H1 (cell line): ENCODE measurements around the gene ARHGDIB. TPM values are rescaled to one million over a fixed set of nuclear protein-coding genes. Genes with fewer than 3 reads are reported as not detected.

Experiments
- CTCF ChIA-PET: fragments of 300-600 bp; sonication (Branson Sonifier 250); formaldehyde crosslinking; loops from one replicate; lab custom pipeline; 2021; ENCODE audit not compliant: partially characterized antibody; lab: Charles Lee
- POLR2A ChIA-PET: fragments of 300-600 bp; sonication (Branson Sonifier 250); formaldehyde crosslinking; loops from one replicate; lab custom pipeline; 2021; ENCODE audit warnings: inconsistent platforms; ENCODE audit not compliant: partially characterized antibody; lab: Charles Lee
- DNase-seq, 2 experiments: peaks; one replicate each; pipeline versions ENCODE4 v3.0.0 to v3.0.0-alpha.2; 2010 to 2022; ENCODE audit warnings: low spot score in 2 of 2, low read depth in 1 of 2, mixed read lengths in 1 of 2
- FAIRE-seq: peaks from 2 replicates; lab custom pipeline; 2011; peaks lifted over from hg19 to GRCh38; lab: Jason Lieb, UNC
- H2AFZ ChIP-seq: 2 replicates; pipeline ENCODE4 v1.8.1; 2012; ENCODE audit warnings: low read length, inconsistent platforms
- H2AK5ac ChIP-seq: 2 replicates; pipeline ENCODE4 v1.6.1; 2013; ENCODE audit warnings: low read depth, low read length
- H2BK120ac ChIP-seq: replicated peaks from 2 replicates; pipeline ENCODE3; 2013; ENCODE audit warnings: low read depth, low read length, inconsistent platforms
- H2BK12ac ChIP-seq: 2 replicates; pipeline ENCODE4 v1.6.1; 2013; ENCODE audit warnings: low read depth, low read length
- H2BK15ac ChIP-seq: 2 replicates; pipeline ENCODE4 v1.6.1; 2013; ENCODE audit warnings: low read length
- H2BK20ac ChIP-seq: 2 replicates; pipeline ENCODE4 v1.6.1; 2013; ENCODE audit warnings: low read length
- H2BK5ac ChIP-seq: 2 replicates; pipeline ENCODE4 v1.6.1; 2013; ENCODE audit warnings: low read depth, low read length
- H3K14ac ChIP-seq: 2 replicates; pipeline ENCODE4 v1.6.1; 2013; ENCODE audit warnings: inconsistent platforms; ENCODE audit not compliant: insufficient read length
- H3K18ac ChIP-seq: 2 replicates; pipeline ENCODE4 v1.6.1; 2013; ENCODE audit warnings: low read length; ENCODE audit errors: extremely low read depth
- H3K23ac ChIP-seq: 2 replicates; pipeline ENCODE4 v1.6.1; 2013; ENCODE audit warnings: inconsistent platforms; ENCODE audit not compliant: insufficient read length
- H3K23me2 ChIP-seq: 2 replicates; pipeline ENCODE4 v1.6.1; 2013; ENCODE audit warnings: low read depth, low read length
- H3K27ac ChIP-seq: 2 replicates; pipeline ENCODE4 v1.6.1; 2011; ENCODE audit warnings: low read depth, low read length, inconsistent platforms
- H3K27me3 ChIP-seq, 4 experiments: replicated peaks in 1 of 4; 1 replicate in 1 of 4; 2 replicates in 3 of 4; pipeline versions ENCODE4 v1.6.1 to v1.8.1; 2011 to 2013; ENCODE audit warnings: low read length in 3 of 4, mild to moderate bottlenecking in 3 of 4, inconsistent platforms in 2 of 4, mixed read lengths in 2 of 4, moderate library complexity in 1 of 4; ENCODE audit not compliant: control insufficient read depth in 3 of 4, insufficient read depth in 3 of 4; ENCODE audit errors: extremely low read depth in 1 of 4
- H3K36me3 ChIP-seq, 4 experiments: 2 replicates each; pipeline versions ENCODE4 v1.6.1 to v1.8.1; 2011 to 2013; ENCODE audit warnings: mild to moderate bottlenecking in 4 of 4, low read length in 3 of 4, moderate library complexity in 2 of 4, control low read depth in 1 of 4, inconsistent platforms in 1 of 4; ENCODE audit not compliant: insufficient read depth in 4 of 4, control insufficient read depth in 2 of 4
- H3K4ac ChIP-seq: replicated peaks from 2 replicates; pipeline ENCODE3; 2013; ENCODE audit warnings: low read length, low read depth, mixed read lengths, inconsistent platforms; ENCODE audit not compliant: insufficient read length
- H3K4me1 ChIP-seq, 4 experiments: replicated peaks in 1 of 4; 1 replicate in 1 of 4; 2 replicates in 3 of 4; pipeline versions ENCODE4 v1.6.1 to v1.8.1; 2011 to 2013; ENCODE audit warnings: low read length in 3 of 4, inconsistent platforms in 2 of 4, mixed read lengths in 1 of 4; ENCODE audit not compliant: insufficient read depth in 4 of 4, control insufficient read depth in 3 of 4
- H3K4me2 ChIP-seq, 2 experiments: 2 replicates each; pipeline versions ENCODE4 v1.6.1 to v1.8.1; 2011 to 2013; ENCODE audit warnings: low read depth in 2 of 2, low read length in 2 of 2, control low read depth in 1 of 2, inconsistent platforms in 1 of 2, mild to moderate bottlenecking in 1 of 2; ENCODE audit not compliant: insufficient read depth in 1 of 2
- H3K4me3 ChIP-seq, 4 experiments: fragments of 200-600, 300-600 bp in 1 of 4; sonication (generic), shearing (Covaris generic), sonication (Bioruptor Twin) in 1 of 4; 2 replicates each; pipeline versions ENCODE4 v1.5.1 to v1.8.1; 2011 to 2016; ENCODE audit warnings: low read length in 4 of 4, low read depth in 3 of 4, control low read depth in 2 of 4, inconsistent platforms in 2 of 4, mild to moderate bottlenecking in 2 of 4, mixed read lengths in 1 of 4, moderate library complexity in 1 of 4; ENCODE audit not compliant: insufficient read depth in 2 of 4; ENCODE audit errors: extremely low read depth in 1 of 4
- H3K56ac ChIP-seq: replicated peaks from 2 replicates; pipeline ENCODE3; 2013; ENCODE audit warnings: low read depth, mild to moderate bottlenecking, mixed read lengths, low read length, inconsistent platforms; ENCODE audit not compliant: insufficient read length
- H3K79me1 ChIP-seq: 2 replicates; pipeline ENCODE4 v1.6.1; 2013; ENCODE audit warnings: low read depth, low read length, control low read depth
- H3K79me2 ChIP-seq, 2 experiments: 2 replicates each; pipeline versions ENCODE4 v1.6.1 to v1.8.1; 2012 to 2013; ENCODE audit warnings: low read length in 2 of 2, mild to moderate bottlenecking in 2 of 2, inconsistent platforms in 1 of 2; ENCODE audit not compliant: insufficient read depth in 2 of 2, control insufficient read depth in 1 of 2
- H3K9ac ChIP-seq, 4 experiments: replicated peaks in 1 of 4; 1 replicate in 1 of 4; 2 replicates in 3 of 4; pipeline versions ENCODE4 v1.6.1 to v1.8.1; 2011 to 2013; ENCODE audit warnings: low read depth in 3 of 4, low read length in 3 of 4, control low read depth in 2 of 4, mild to moderate bottlenecking in 2 of 4, moderate library complexity in 2 of 4, inconsistent platforms in 1 of 4; ENCODE audit errors: extremely low read depth in 1 of 4
- H3K9me3 ChIP-seq, 2 experiments: 2 replicates each; pipeline versions ENCODE4 v1.6.1 to v1.8.1; 2012 to 2013; ENCODE audit warnings: mild to moderate bottlenecking in 2 of 2, moderate library complexity in 2 of 2, control low read depth in 1 of 2, inconsistent platforms in 1 of 2, low read depth in 1 of 2, low read length in 1 of 2, mixed read lengths in 1 of 2; ENCODE audit not compliant: insufficient read depth in 2 of 2
- H4K20me1 ChIP-seq, 2 experiments: replicated peaks in 1 of 2; 2 replicates each; pipeline versions ENCODE3 to v1.8.1; 2011 to 2013; ENCODE audit warnings: inconsistent platforms in 2 of 2, low read length in 2 of 2, mild to moderate bottlenecking in 1 of 2; ENCODE audit not compliant: insufficient read depth in 2 of 2, control insufficient read depth in 1 of 2
- H4K5ac ChIP-seq: 2 replicates; pipeline ENCODE4 v1.6.1; 2013; ENCODE audit warnings: low read length, low read depth, mixed read lengths, inconsistent platforms; ENCODE audit not compliant: insufficient read length
- H4K8ac ChIP-seq: 2 replicates; pipeline ENCODE4 v1.8.0; 2013; ENCODE audit warnings: mild to moderate bottlenecking, moderate library complexity, low read length, inconsistent platforms; ENCODE audit not compliant: insufficient read depth; ENCODE audit errors: extremely low read depth
- H4K91ac ChIP-seq: replicated peaks from 2 replicates; pipeline ENCODE3; 2013; ENCODE audit warnings: low read length, mixed read lengths, inconsistent platforms; ENCODE audit not compliant: insufficient read length
- BACH1 ChIP-seq: IDR thresholded peaks from 2 replicates; pipeline ENCODE4 v1.6.1; 2012; ENCODE audit warnings: low read length, improper control_type of control experiment
- CEBPB ChIP-seq: IDR thresholded peaks from 2 replicates; pipeline ENCODE4 v1.6.1; 2012; ENCODE audit warnings: low read depth, low read length
- CHD1 ChIP-seq: IDR thresholded peaks from 2 replicates; pipeline ENCODE4 v1.6.1; 2012; ENCODE audit warnings: low read depth, low read length, improper control_type of control experiment
- CHD2 ChIP-seq: IDR thresholded peaks from 2 replicates; pipeline ENCODE4 v1.6.1; 2012; ENCODE audit warnings: low read length, improper control_type of control experiment
- CTBP2 ChIP-seq: IDR thresholded peaks from 2 replicates; pipeline ENCODE4 v1.7.0; 2011; ENCODE audit warnings: borderline replicate concordance, mild to moderate bottlenecking, moderate library complexity, mixed read lengths, low read length; ENCODE audit not compliant: insufficient read depth, insufficient read length
- EZH2 ChIP-seq: fragments of 200-600 bp; sonication (generic); IDR thresholded peaks from 2 replicates; pipeline ENCODE4 v1.7.1; 2012; ENCODE audit warnings: low read depth, mild to moderate bottlenecking, moderate library complexity, low read length, inconsistent platforms; ENCODE audit not compliant: severe bottlenecking
- JUN ChIP-seq: IDR thresholded peaks from 2 replicates; pipeline ENCODE4 v1.6.1; 2011; ENCODE audit warnings: low read depth, mild to moderate bottlenecking, improper control_type of control experiment, low read length
- KDM4A ChIP-seq: IDR thresholded peaks from one replicate; pipeline ENCODE4 v1.7.1; 2012; ENCODE audit warnings: low read depth, mild to moderate bottlenecking, moderate library complexity, low read length, inconsistent platforms; ENCODE audit not compliant: severe bottlenecking
- POU5F1 ChIP-seq: IDR thresholded peaks from 2 replicates; pipeline ENCODE4 v1.6.1; 2011; ENCODE audit warnings: low read depth, mild to moderate bottlenecking, low read length, moderate library complexity
- RBBP5 ChIP-seq: IDR thresholded peaks from 2 replicates; pipeline ENCODE4 v1.7.1; 2012; ENCODE audit warnings: low read depth, mild to moderate bottlenecking, inconsistent platforms, low read length, moderate library complexity, borderline replicate concordance
- RNF2 ChIP-seq: fragments of 200-900, 300-1000 bp; sonication (generic); IDR thresholded peaks from 2 replicates; pipeline ENCODE4 v1.7.1; 2016; ENCODE audit warnings: borderline replicate concordance, low read depth, mild to moderate bottlenecking, antibody characterized with exemption, low read length; ENCODE audit not compliant: poor library complexity, severe bottlenecking; ENCODE audit errors: missing control alignments
- SAP30 ChIP-seq: fragments of 300-600 bp; sonication (generic); IDR thresholded peaks from 2 replicates; pipeline ENCODE4 v1.7.1; 2012; ENCODE audit warnings: low read length, moderate library complexity, mild to moderate bottlenecking, inconsistent platforms; ENCODE audit not compliant: insufficient read depth, insufficient replicate concordance
- SIRT6 ChIP-seq: IDR thresholded peaks from one replicate; pipeline ENCODE4 v1.7.1; 2012; ENCODE audit warnings: low read length, inconsistent platforms
- SIX5 ChIP-seq: IDR thresholded peaks from 2 replicates; pipeline ENCODE4 v1.6.1; 2011; ENCODE audit warnings: mild to moderate bottlenecking, low read depth, low read length
- TAF7 ChIP-seq: optimal IDR thresholded peaks from 2 replicates; pipeline ENCODE3; 2011; ENCODE audit warnings: low read depth, mild to moderate bottlenecking, inconsistent platforms, low read length, moderate library complexity, borderline replicate concordance
- TCF12 ChIP-seq: IDR thresholded peaks from 2 replicates; pipeline ENCODE4 v1.6.1; 2011; ENCODE audit warnings: low read depth, mild to moderate bottlenecking, low read length
- polyA plus RNA-seq, 7 experiments: library from polyadenylated mRNA; depleted of rRNA in 3 of 7; stranded (reverse) in 5 of 7; unstranded in 2 of 7; fragments of >200 nt in 5 of 7; fragments of 200-250 nt in 2 of 7; gene quantifications; 1 replicate in 5 of 7; 2 replicates in 1 of 7; 4 replicates in 1 of 7; pipeline versions ENCODE4 v1.2.1 to v1.2.3, GENCODE V29; 2011 to 2013; ENCODE audit warnings: missing spikeins in 2 of 7, mixed read lengths in 2 of 7
- total RNA-seq: library from RNA; stranded (reverse); fragmentation: NEBNext Ultra II Directional; extraction: Animal tissue kit (Norgen Biotek cat#: 25700); gene quantifications from 2 replicates; pipeline ENCODE4 v1.2.1, GENCODE V29; 2021

ARHGDIB gene
- total and polyA plus RNA-seq, 2 of the 8 experiments (the other 6 are each of a cell fraction or from before 2014, with no cell fraction given), result 0.82 to 1.3 TPM

DNA sequence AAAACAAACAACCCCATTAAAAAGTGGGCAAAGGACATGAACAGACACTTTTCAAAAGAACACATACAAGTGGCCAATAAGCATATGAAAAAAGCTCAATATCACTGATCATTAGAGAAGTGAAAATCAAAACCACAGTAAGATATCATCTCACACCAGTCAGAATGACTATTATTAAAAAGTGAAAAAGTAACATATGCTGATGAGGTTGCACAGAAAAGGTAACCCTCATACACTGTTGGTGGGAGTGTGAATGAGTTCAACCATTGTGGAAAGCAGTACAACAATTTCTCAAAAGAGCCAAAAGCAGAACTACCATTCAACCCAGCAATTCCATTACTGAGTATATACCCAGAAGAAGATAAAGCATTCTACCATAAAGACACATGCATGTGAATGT, 29.7 kb upstream of the ARHGDIB start:
- H4K8ac ChIP-seq, result no peak overlapping the region
- H3K18ac ChIP-seq, result no peak overlapping the region
- no peak overlapping the region for H2BK20ac ChIP-seq
- H3K27me3 ChIP-seq, result no peaks in the 10 kb centered on the region
- POLR2A ChIA-PET, result no interaction called here
- H3K36me3 ChIP-seq, result no peaks in the 10 kb centered on the region
- H3K9me3 ChIP-seq, result no peaks in the 10 kb centered on the region
- H3K9ac ChIP-seq, result no peak overlapping the region
- FAIRE-seq, result no peak
- H2BK15ac ChIP-seq, result no peak overlapping the region
- CTCF ChIA-PET, result interaction anchor here (1.3 to 12.5 kb wide), 2 partner anchors 145 to 267 kb away, joined by 3 to 116 read pairs; partner anchors contain the start of gene ART4
- H4K91ac ChIP-seq, result no peak overlapping the region
- no peaks in the 10 kb centered on the region for H3K79me2 ChIP-seq
- H2AFZ ChIP-seq, result no peak overlapping the region
- no peak overlapping the region for H3K14ac ChIP-seq
- H3K23ac ChIP-seq, result no peak overlapping the region
- no peak for DNase-seq
- H3K4me1 ChIP-seq, result no peaks in the 10 kb centered on the region
- no peak overlapping the region for H4K5ac ChIP-seq
- H2BK5ac ChIP-seq, result no peak overlapping the region
- no peaks in the 10 kb centered on the region for H4K20me1 ChIP-seq
- H3K4me3 ChIP-seq, result no peak overlapping the region
- H2BK120ac ChIP-seq, result no peak overlapping the region
- H2AK5ac ChIP-seq, result no peak overlapping the region
- no peak overlapping the region for H2BK12ac ChIP-seq
- H3K79me1 ChIP-seq, result no peaks in the 10 kb centered on the region
- no peak overlapping the region for H3K4ac ChIP-seq
- H3K56ac ChIP-seq, result no peak overlapping the region
- H3K27ac ChIP-seq, result no peak overlapping the region
- H3K23me2 ChIP-seq, result no peaks in the 10 kb centered on the region
- no peak overlapping the region for H3K4me2 ChIP-seq
- no peak for TF ChIP-seq CTBP2
- no peak for TF ChIP-seq CHD1
- no peak for TF ChIP-seq JUN
- TF ChIP-seq RBBP5, result no peak
- TF ChIP-seq EZH2, result no peak
- TF ChIP-seq CEBPB, result no peak
- TF ChIP-seq POU5F1, result no peak
- no peak for TF ChIP-seq TCF12
- no peak for TF ChIP-seq SIRT6
- TF ChIP-seq SAP30, result no peak
- TF ChIP-seq CHD2, result no peak
- no peak for TF ChIP-seq SIX5
- TF ChIP-seq BACH1, result no peak
- TF ChIP-seq RNF2, result no peak
- no peak for TF ChIP-seq KDM4A
- no peak for TF ChIP-seq TAF7
